Fibroblast of upper back skin (primary cell): ENCODE data around the gene TRAF3IP1.
"Not testable (repeated sequence)": the region's sequence is repeated elsewhere in the genome, so short reads cannot be mapped to it uniquely, and the experiment has no call there.

Experiments used
- DNase-seq: peaks from one replicate; pipeline ENCODE4 v3.0.0-alpha.2; 2013

The TRAF3IP1 gene

DNA sequence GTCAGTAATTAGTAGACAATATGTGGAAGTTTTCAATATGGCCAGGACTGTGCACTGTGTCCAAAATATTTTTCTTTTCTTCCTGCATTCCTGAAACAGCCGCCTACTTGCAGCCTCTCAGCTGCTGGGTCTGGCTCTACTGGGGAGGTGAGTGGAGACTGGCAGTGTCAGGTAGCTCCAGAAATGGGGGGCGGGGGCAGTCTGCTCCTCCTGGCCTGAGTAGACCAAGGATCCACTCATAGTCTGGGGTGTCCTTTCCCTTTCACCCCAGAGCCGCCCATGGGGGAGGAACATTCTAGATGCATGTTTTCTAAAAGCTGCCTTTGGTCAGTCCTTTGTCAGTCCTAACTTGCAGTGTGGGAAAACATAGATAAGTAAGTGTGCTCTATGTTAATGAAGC lies 23.7 kb downstream of the TRAF3IP1 start:
- no peak for DNase-seq

DNA sequence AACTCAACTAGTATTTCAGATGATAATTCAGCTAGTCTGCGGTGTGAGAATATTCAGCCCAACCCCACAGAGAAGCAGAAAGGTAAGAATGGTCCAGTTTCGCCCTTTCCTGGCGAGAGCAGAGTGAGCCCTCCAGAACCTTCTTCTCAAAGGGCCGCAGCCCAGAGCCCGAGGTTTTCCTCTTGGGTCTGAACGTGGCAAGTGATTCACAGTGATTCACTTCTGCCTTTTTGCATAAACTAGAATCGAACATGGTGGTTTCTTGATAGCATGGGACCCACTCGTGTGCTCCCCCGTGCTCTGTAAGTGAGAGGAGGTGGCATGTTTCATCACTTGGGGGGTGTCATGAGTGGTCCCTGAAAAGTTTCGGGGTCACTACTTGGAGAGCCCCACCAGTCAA lies 24.2 kb downstream of the TRAF3IP1 start:
- no peak for DNase-seq

DNA sequence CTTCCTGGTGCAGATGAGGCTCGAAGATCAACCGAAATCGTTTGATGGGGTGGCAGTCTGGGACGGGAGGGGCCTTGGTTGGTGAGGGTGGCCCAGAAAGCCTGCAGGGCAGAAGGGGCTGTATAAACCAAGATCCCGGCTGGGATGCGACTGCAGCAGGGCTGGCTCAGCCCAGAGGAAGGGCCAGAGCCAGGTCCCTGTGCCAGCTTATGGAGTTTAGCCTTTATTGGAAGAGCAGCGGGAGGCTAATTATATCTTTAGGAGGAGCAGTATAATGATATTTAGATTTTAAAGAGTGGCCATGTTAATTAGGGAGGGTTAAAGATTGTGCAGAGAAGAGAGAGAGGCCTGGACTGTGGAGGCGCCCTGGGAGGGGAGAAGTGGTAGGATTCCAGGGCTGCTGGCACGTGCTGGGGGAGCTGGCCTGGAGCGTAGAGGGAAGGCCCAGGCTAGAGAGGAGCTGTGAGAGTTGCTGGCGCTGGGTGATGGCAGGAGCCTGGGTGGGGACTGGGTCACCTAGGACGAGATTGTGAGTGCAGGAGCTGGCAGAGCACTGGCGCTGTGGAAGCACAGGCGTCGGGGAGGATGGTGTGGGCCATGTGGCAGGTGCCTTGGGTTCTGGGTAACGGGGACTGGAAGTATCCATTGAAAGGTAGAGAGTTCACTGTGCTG lies 25.1 kb downstream of the TRAF3IP1 start:
- DNase-seq = no peak

DNA sequence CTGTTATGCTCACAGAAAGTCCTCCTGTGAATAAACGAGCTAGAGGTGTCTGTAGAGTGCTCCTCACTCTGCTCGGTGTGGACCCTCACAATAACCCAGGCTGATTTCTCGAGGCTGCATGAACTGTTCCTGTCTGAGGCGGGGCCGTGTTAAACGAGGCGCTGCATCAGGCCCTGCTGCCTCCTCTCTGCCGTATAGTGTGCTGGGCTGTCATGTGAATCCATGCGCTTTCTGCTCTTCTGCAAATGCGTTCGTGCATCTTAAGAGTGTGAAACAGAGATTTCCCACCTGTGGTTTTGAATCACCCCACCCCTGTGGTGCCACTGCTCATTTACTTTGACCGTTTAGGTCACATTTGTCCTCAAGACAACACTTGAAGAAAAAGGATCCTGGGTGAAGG lies 26.2 kb downstream of the TRAF3IP1 start:
- no peak for DNase-seq

DNA sequence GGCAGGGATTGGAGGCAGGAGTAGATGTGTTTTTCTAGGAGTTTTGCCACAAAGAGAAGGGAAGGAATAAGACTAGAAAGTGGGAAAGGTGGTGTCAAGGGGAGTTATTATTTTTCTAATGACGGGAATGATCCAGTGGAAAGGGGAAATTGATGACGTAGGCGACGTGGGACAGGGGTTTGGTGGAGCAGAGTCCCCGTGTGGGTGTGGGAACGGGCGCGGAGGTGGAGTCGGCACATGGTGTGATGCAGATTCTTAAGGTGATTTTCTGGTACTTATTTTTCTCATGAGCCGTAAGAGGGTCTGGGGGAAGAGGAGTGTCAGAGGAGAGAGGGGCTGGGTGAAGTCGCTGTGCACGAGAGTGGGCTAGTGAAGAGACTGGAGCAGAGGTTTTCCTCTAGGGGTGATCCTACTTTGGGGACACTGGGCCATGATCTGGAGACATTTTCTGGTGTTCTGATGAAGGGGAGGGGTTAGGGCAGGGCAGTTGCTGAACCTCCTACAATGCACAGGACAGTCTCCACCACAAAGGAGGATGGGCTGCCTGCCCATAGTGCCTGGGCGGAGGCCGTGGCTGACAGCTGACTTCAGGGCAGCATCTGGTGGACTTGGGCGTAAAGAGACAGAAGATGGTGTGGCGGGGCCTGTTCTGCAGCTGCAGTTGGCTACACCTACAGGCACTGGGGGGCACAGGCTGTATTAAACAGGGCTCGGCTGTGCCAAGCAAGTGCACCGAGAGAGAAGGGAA lies 30.0 kb downstream of the TRAF3IP1 start:
- DNase-seq = no peak

DNA sequence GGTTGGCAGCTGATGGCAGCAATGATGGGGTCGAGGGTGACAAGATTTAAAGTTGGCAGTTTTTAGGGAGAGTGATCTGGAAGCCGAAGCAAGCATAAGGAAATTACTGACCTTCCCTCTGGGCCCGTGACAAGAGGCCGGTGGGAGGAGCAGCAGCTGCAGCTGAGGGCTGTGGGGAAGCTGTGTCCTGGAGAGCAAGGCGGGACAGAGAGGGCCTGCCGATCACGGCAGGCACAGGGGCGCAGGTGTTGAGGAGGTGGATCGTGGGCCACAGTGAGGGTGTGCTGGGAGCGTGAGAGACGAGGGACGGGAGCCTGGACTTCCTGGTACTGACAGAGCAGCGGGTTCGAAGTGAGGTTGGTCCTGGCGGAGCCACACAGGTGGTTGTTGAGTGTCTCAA lies 31.0 kb downstream of the TRAF3IP1 start:
- no peak for DNase-seq

DNA sequence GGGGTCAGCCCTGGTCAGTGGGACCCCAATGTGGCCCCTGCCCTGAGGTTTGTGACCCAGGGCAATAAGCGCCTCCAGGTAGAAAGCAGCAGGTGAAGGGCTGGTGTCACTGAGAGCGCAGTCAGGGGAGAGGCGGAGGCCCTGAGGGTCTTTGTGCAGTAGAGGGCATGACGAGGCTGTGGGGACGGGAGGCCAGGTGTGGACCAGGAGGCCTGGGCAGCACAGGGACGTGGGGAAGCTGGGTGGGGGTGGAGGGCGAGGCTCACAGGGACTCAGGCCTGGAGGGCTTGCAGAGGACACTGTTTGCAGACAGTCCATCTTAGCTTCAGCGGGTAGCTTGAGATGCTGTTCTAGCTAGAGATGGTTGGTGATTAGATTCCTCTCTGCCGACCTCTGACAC lies 32.0 kb downstream of the TRAF3IP1 start:
- no peak for DNase-seq

DNA sequence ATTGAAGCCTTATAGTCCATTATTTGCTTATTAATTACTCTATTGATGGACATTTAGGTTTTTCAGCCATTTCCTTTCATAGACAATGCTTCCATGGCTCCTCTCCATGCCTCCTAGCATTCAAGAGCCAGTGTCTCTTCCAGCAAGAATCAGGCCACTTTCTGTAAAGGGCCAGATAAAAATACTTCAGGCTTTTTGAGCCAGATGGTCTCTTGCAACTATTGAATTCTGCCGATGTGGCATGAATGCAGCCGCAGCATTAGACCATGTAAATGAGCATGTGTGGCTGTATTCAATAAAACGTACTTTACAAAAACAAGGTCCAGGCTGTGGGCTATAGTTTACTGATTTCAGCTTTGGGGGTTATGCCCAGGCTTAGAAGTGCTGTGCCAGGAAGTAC lies 38.5 kb downstream of the TRAF3IP1 start:
- DNase-seq = no peak

DNA sequence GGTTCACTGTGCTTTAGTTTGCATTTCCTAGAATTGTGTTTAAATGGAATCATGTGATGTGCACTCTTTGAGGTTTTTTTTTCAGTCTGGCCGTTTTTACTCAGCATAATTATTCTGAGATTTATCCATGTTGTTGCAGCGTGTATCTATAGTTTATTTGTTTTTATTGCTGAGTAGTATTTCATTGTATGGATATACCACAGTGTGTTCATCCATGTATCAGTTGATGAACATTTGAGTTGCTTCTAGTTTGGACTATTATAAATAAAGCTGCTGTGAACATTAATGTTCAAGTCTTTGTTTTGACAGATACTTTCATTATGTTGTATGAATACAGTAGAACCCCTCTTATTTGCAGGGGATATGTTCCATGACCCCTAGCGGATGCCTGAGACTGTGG lies 39.1 kb downstream of the TRAF3IP1 start:
- no peak for DNase-seq

DNA sequence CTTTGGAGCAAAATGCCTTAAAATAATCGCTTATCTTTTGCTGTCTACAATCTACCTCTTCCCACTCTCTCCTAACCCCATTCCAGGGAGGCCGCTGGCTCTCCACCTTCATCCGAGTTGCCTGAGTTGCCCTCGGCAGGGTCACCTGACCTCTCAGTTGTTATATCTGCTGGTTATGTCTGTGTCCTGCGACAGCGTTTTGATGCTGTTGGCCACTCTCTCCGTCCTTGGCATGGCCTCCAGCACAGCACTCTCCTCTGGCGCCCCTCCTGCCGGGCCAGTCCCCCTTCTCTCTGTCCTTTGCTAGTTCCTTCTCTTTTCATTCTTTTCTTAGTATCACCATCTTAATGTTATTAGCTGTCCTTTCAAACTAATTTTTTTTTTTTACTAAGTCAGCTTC lies 41.6 kb downstream of the TRAF3IP1 start:
- no peak for DNase-seq

DNA sequence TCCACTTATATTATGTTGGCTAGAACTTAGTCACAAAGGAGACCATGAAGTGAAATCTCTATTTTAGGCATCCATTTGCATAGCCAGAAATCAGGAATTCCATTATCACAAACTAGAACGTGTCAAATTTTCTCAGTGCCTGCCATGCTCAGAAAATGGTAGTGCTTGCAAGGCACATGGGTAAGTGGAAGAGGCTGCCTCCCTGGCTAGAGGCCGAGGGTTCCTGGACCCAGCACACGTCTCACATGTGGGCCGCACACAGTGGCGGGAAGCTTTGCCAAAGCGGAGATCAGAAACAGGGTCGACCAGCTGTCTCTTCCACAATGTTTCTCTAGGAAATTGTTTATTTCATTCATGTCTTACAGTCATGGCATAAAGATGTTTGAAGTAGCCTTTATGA lies 42.3 kb downstream of the TRAF3IP1 start:
- no peak for DNase-seq

DNA sequence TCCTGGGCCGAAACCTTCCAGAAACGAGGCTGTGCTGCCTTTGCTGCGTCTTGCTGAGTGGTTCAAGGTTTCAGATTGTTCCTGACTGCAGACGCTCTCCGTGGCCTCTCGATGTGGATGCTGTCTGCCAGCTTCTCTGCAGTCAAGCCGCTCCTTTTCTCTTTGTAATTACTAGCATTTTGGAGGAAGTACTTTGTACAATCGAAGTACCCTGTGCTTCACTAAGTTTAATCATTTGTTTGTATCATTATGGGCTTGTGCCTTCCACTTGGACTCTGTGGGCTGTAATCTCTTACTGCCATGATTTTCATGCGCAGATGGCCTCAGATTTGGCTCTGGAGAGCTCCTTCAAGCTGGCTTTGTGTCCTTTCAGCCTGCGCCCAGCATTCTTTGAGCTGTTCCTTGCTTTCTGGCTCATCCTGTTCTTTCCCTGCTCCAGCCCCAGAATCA lies 49.3 kb downstream of the TRAF3IP1 start:
- no peak for DNase-seq

DNA sequence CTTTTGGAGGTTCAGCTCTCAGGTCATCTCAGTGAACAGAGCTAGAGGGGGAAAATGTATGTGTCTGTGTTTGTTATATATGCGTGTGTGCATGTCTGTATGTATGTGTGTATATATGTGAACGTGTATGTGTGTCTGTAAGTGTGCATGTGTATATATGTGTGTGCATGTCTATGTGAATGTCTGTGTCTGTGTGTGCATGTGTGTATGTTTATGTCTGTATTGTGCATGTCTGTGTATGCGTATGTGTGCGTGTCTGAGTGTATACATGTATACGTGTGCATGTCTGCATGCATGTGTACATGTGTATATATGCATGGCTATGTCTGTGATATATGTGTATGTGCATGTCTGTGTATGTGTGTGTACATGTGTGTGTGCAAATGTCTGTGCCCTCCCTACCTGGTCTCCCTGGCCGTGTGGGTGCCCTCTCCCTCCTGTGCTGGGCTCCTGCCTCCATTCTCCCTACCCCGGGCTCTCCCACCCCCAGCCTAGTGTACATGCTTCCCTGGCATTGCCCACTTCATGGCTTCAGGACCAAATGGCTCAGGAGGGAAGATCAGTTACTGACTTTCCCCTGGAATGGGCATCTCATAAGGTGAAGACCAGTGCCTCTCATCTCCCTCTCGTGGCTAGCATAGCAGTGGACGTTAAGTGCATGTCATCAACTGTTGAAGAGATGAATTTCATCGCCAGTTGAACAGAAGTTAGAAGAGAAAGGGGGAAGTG lies 49.9 kb downstream of the TRAF3IP1 start:
- no peak for DNase-seq

DNA sequence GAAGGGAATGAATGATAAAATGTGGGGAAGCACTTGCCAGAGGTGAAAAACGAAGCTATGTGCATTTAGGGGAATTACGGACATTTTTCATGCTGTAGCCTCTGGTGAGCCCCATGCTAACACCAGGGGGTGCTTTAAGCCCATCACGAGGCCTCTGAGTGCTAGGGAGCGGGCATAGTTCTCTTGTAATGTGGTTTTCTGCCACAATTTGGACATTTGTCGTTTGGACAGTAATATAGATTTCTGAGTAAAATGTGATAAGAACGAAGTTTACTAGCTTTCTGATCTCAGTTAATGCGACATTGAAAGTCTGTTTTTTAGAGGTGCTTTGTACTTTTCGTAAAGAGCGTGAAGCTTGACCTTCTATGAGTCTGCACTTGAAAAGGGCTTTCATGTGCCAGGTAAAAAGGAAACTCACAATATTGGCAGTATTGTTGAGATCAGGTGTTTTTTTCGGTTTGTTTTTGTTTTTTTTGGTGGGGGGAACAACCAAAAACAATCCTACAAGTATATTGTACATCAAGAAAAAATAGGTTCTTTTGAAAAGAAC lies 50.6 kb downstream of the TRAF3IP1 start:
- DNase-seq = peak; percentile 73

DNA sequence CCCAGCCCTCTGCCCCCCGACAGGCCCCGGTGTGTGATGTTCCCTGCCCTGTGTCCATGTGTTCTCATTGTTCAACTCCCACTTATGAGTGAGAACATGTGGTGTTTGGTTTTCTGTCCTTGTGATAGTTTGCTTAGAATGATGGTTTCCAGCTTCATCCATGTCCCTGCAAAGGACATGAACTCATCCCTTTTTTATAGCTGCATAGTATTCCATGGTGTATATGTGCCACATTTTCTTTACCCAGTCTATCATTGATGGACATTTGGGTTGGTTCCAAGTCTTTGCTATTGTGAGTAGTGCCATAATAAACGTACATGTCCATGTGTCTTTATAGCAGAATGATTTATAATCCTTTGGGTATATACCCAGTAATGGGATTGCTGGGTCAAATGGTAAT lies 52.0 kb downstream of the TRAF3IP1 start:
- DNase-seq = not testable (repeated sequence)

DNA sequence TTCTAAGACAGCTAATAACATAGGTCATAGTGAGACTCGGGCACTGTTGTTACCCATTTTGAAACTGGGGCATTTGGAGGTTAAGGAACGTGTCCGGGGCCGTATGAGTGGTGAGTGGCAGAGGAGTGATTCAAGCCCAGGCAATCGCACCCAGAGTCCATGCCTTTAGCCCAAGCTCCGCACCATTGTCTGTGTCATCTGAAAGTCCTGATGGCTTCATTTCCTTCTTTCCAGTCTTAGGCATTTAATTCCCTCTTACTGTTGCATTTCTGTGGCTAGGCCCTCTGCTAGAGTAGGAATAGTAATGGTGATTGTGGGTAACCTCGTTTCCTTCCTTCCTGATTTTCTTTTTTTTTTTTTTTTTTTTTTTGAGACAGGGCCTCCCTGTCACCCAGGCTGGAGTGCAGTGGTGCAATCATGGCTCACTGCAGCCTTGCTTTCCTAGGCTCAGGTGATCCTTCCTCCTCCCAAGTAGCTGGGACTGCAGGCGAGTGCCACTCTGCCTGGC lies 56.6 kb downstream of the TRAF3IP1 start:
- peak; percentile 69 for DNase-seq

DNA sequence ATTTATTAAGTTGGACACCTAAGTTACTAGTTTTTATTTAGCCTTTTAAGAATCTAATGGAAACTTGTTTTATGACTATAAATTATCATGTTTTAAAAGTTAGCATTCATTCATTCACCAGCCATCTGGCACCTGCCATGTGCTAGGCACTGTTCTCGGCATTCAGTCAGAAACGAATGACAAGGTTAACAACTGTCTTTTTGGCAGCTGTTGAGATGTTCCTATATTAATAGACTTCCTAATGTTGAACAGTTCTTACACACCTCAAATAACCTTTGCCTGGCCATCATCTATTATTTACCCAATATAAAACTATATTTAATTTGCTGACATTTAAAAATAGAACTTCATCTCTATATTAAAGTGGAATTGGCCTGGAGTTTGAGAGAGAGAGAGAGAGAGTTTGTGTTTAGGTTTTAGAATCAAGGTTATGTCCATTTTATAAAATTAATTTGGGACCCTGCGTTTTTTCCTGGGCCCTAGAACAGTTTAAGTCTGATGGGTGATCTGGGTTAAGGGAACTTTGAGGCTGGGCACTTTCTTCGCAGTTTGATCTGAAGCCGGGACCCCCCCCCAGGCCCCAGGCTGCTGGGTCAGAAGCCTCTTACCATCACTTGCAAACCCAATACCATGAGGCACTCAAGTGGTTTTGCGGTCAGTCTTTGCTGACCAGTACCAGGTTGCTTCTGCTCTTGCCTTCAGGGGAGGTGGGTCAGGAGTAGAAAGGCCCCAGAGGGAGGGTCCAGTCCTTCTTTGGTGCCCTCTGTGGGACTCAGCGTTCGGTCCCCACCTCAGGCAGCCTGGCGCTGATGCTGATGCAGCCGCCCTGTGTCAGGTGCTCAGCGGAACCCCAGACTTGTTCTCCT lies 58.1 kb downstream of the TRAF3IP1 start:
- no peak for DNase-seq

DNA sequence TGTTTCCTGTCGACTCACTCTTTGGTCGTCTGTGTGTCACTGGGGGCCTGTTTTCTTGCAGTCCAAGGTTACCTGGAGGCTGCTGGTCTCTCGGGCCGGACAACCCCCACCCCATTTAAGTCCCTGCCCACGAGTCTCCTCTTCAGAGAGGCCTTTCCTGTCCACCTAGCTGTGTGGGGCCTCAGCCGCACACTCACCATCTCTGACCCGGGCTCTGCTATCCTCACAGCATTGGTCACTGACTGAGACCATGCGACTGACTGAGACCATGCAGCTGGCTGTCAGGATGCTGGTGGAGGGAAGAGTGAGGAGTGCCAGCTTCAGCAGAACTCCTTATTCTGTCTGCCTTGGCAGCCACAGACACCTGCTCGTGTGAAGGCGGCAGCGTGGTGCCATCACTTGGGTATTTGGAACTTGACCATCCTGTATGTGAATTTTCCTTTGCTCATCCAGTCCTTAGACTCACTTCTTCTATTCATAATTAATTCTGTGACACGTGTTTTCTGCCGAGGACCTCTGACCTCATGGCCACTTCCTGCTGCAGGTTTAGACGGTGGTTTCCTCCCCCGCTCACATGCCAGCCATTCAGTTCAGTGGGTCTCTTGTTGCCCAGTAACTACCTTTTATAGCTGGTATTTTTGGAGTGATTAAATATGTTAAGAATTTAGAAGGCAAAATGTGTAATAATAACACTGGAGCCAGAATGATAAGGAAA lies 58.9 kb downstream of the TRAF3IP1 start:
- peak; percentile 39 for DNase-seq

DNA sequence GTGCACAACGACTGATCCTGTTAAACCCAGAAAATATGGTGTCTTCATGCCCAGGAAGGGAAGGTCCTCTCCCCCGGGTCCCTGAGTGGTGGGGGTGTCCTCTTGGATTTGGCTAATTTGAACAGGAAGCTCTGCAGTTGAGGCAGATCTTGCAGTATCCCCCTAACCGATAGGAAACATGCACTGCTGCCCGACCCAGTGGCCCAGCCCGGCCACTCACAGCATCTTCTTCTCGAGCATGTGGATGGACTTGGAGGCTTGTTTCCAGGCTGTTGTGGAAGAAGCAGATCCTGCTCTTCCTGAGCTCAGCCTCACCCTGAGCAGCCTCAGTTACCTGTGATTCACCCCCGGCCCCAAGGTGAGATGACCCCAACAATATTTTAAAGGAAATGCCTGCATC lies 60.0 kb downstream of the TRAF3IP1 start:
- DNase-seq = no peak

DNA sequence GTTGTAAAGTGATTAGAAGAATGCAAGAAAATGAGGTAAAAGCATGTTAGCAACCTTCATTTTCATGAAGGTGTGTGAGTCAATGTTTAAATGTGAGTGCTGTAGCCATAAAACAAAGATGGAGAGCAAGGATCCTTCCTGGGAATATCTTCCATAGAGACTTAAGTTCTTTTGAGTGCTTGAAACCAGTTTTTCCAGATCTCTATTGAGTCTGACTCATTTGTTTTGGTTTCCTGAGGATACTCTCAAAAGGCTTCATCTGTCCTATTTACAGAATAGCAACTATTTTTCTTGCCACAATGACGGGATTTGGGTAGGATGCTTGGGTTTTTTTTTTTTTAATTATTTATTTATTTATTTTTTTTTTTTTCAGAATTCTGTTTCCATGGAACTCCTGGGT lies 60.5 kb downstream of the TRAF3IP1 start:
- DNase-seq = no peak

DNA sequence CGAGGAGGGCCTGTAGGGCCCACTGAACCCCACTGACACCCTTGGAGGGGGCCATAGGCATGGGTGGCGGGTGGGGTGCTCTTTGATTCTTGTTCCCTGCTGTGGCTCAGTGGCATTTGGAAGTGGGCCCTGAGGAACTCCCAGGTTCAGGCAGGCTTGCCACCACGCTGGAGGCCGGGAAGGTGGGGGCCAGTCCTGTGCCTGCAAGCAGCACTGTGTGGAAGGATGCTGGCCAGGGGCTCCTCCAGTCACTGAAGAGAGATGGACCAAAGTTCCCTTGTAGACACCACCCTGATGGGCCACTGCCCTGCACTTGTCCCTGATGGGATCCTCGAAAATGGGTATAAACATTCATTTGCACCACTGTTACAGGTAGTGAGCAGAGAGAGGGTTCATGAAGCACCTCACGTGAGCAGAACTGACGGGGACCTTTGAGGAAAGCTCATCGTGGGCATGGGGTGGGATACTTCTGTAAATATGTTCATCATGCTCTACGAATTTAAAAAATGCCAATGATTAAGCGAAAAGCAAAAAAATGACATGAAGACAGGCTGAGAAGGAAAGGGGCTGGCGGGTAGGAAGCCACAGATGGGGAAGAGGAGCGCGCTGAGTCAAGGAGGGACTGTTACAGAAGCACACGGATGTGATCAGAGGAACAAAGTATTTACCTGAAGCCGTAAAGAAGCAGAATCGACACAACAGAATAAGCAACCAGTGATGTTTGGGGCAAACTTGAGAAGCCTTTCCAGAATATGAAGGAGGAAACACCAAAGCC lies 61.2 kb downstream of the TRAF3IP1 start:
- no peak for DNase-seq
